HG03064 (cell line): Measurements from ENCODE around the gene SHROOM3.

ENCODE experiments used
- ATAC-seq: cut with Tn5 transposase; IDR thresholded peaks from one replicate; pipeline ENCODE4 v1.9.1; 2021; ENCODE audit warnings: low read depth; ENCODE audit not compliant: unreplicated experiment

The SHROOM3 gene

GRCh38 chr4:76649086-76649485 lies 214.1 kb downstream of the SHROOM3 start:
- ATAC-seq: no peak

- no peak for ATAC-seq
Observed at GRCh38 chr4:76651616-76652015, 216.6 kb downstream of the SHROOM3 start.

GRCh38 chr4:76652389-76652788 lies 217.4 kb downstream of the SHROOM3 start:
- no peak for ATAC-seq

GRCh38 chr4:76654084-76654483 lies 219.1 kb downstream of the SHROOM3 start:
- ATAC-seq: no peak

- no peak for ATAC-seq
Observed at GRCh38 chr4:76654791-76655190, 219.8 kb downstream of the SHROOM3 start.

- no peak for ATAC-seq
Observed at GRCh38 chr4:76655566-76656479, 220.8 kb downstream of the SHROOM3 start.

- ATAC-seq: no peak
Observed at GRCh38 chr4:76657443-76657842, 222.4 kb downstream of the SHROOM3 start.

GRCh38 chr4:76658231-76659102 lies 223.4 kb downstream of the SHROOM3 start:
- no peak for ATAC-seq

GRCh38 chr4:76659103-76659490 lies 224.1 kb downstream of the SHROOM3 start:
- ATAC-seq: no peak

- no peak for ATAC-seq
Observed at GRCh38 chr4:76663824-76664223, 228.8 kb downstream of the SHROOM3 start.

- ATAC-seq: no peak
Observed at GRCh38 chr4:76665153-76665552, 230.1 kb downstream of the SHROOM3 start.

- no peak for ATAC-seq
Observed at GRCh38 chr4:76665721-76666120, 230.7 kb downstream of the SHROOM3 start.

GRCh38 chr4:76666944-76667532 lies 232.0 kb downstream of the SHROOM3 start:
- ATAC-seq: no peak

- ATAC-seq: no peak
Observed at GRCh38 chr4:76670631-76671030, 235.6 kb downstream of the SHROOM3 start.

GRCh38 chr4:76673362-76673761 lies 238.3 kb downstream of the SHROOM3 start:
- ATAC-seq: no peak

- ATAC-seq: no peak
Observed at GRCh38 chr4:76674983-76675382, 240.0 kb downstream of the SHROOM3 start.

- no peak for ATAC-seq
Observed at GRCh38 chr4:76677571-76678326, 242.7 kb downstream of the SHROOM3 start.

- ATAC-seq: no peak
Observed at GRCh38 chr4:76679691-76680090, 244.7 kb downstream of the SHROOM3 start.

GRCh38 chr4:76680952-76681351 lies 245.9 kb downstream of the SHROOM3 start:
- no peak for ATAC-seq

- no peak for ATAC-seq
Observed at GRCh38 chr4:76681996-76682395, 247.0 kb downstream of the SHROOM3 start.
